DOHH2 (cell line): ENCODE measurements around the gene TOMM70.

Experiments
- EZH2phosphoT487 ChIP-seq: fragments of 200-600 bp; sonication (generic); IDR thresholded peaks from 2 replicates; pipeline ENCODE4 v1.6.1; 2017; ENCODE audit warnings: borderline replicate concordance, mild to moderate bottlenecking, antibody characterized with exemption, low read length, moderate library complexity, mixed read lengths
- TF ChIP-seq, protein P1 (sequence below): fragments of 200-600 bp; sonication (generic); IDR thresholded peaks from one replicate; pipeline ENCODE4 v1.5.1; 2014; ENCODE audit warnings: antibody characterized with exemption, mild to moderate bottlenecking, low read depth, low read length; ENCODE audit not compliant: poor library complexity, severe bottlenecking

DNA sequence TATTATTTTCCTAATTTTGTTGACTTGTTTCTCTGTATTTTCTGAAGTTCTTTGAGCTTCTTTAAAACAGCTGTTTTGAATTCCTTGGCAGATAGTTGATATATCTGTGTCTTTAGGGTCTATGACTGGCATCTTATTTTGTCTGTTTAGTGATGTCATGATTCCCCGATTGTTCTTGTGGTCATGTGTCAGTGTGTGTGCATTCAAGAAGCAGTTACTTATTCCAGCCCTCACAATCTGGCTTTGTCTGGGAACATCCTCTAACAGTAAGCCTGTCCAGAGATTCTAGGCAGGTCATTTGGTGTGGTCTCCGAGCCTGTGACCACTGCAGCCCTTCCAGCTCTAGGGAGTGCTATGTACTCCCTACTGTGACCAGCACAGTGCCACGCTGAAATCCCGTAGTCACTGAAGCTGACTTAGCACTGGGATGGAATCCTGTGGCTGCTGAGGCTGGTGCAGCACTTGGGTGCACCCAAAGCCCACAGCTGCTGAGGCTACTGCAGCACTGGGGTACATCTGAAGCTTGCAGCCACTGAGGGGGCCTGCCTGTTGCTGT lies 7.2 kb upstream of the TOMM70 start:
- TF ChIP-seq, protein P1, sequence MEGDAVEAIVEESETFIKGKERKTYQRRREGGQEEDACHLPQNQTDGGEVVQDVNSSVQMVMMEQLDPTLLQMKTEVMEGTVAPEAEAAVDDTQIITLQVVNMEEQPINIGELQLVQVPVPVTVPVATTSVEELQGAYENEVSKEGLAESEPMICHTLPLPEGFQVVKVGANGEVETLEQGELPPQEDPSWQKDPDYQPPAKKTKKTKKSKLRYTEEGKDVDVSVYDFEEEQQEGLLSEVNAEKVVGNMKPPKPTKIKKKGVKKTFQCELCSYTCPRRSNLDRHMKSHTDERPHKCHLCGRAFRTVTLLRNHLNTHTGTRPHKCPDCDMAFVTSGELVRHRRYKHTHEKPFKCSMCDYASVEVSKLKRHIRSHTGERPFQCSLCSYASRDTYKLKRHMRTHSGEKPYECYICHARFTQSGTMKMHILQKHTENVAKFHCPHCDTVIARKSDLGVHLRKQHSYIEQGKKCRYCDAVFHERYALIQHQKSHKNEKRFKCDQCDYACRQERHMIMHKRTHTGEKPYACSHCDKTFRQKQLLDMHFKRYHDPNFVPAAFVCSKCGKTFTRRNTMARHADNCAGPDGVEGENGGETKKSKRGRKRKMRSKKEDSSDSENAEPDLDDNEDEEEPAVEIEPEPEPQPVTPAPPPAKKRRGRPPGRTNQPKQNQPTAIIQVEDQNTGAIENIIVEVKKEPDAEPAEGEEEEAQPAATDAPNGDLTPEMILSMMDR: no peak
- TF ChIP-seq EZH2phosphoT487: no peak
